Astrocyte of the cerebellum (primary cell): ENCODE measurements around the gene HABP4.

ENCODE experiments used
- DNase-seq: peaks from one replicate; pipeline ENCODE4 v3.0.0-alpha.2; 2011; ENCODE audit warnings: low read depth
- H3K4me3 ChIP-seq: 2 replicates; pipeline ENCODE4 v1.5.1; 2011; ENCODE audit warnings: mild to moderate bottlenecking, low read depth, low read length, moderate library complexity
- in situ Hi-C: cut with HindIII; loops from 2 replicates; pipeline ENCODE4 v1.10.0; 2017; ENCODE audit warnings: low sequenced_read_pairs
- TF ChIP-seq, protein P1 (sequence below): IDR thresholded peaks from 2 replicates; pipeline ENCODE4 v1.5.1; 2012; ENCODE audit warnings: low read length, low read depth, moderate library complexity, mild to moderate bottlenecking; ENCODE audit errors: missing control alignments

HABP4 gene

DNA sequence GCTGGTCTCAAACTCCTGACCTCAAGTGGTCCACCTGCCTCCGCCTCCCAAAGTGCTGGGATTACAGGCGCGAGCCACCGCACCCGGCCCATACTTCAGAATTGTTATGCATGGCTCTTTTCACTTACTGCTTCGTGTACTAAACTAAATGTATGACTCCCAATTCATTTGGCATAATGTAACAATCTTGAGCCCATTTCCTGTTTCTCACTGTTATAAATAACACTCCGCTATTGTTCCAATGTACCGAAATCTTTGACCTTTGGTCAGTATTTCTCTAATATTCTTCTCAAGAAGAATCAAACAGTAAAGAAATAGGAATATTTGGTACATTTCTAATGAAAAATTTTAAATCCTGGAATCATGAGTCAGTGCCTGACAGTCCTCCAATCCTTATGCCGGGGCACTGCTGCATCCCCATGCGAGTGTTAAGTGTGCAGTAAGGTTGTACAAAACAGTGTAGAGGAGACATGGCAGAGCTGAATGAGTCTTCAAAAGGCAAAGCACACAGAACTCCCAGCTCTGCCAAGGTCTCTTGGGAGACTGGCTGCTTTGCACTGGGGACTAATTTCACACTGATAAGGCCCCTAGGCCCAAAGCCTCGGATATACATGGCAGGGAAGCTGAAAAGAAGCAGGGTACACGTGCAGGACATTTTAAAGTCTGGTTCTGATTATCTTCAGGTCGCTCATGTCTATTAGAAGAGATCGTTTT, 58.4 kb downstream of the HABP4 start:
- in situ Hi-C loops: no loop called here
- H3K4me3 ChIP-seq: no peak overlapping the region
- TF ChIP-seq, protein P1, sequence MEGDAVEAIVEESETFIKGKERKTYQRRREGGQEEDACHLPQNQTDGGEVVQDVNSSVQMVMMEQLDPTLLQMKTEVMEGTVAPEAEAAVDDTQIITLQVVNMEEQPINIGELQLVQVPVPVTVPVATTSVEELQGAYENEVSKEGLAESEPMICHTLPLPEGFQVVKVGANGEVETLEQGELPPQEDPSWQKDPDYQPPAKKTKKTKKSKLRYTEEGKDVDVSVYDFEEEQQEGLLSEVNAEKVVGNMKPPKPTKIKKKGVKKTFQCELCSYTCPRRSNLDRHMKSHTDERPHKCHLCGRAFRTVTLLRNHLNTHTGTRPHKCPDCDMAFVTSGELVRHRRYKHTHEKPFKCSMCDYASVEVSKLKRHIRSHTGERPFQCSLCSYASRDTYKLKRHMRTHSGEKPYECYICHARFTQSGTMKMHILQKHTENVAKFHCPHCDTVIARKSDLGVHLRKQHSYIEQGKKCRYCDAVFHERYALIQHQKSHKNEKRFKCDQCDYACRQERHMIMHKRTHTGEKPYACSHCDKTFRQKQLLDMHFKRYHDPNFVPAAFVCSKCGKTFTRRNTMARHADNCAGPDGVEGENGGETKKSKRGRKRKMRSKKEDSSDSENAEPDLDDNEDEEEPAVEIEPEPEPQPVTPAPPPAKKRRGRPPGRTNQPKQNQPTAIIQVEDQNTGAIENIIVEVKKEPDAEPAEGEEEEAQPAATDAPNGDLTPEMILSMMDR: no peak
- no peak for DNase-seq

DNA sequence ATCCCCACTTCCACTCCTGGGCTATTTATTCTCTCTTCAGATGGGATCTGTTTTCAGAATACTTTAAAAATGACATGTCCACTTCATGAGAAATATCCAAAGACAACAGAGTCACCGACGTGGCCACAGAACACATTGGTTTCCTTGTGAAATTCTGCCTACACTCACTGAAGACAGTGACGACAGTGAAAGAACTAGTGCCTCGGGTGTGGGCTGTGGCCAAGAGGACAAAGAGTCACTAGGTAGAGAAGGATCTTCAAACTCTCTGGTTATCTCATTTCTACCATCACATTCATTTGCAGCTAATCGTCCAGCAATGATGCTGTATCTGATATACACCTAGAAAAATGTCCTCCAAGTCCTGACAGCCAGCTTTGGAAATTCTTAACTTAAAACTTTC, 59.1 kb downstream of the HABP4 start:
- no peak for DNase-seq
- in situ Hi-C loops: no loop called here
- no peak overlapping the region for H3K4me3 ChIP-seq
- TF ChIP-seq, protein P1: no peak

DNA sequence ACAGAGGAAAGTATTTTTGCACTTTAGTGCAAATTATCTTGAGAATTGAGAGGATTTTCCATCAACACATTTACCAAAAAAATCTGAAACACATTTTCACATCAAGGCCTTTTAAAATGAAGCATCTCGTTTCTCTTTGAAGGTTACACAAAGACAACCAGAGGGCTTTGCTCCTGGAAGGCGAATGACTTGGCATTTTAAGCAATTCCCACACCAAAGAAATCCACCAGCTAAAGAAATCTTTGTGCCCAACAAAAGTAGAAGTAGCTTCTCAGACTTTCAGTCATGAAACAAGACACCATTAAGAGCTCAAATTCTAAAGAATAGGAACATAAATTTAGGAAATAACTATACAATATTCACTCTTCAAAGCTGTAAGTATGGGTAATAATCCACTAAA, 59.9 kb downstream of the HABP4 start:
- no peak overlapping the region for H3K4me3 ChIP-seq
- TF ChIP-seq, protein P1: no peak
- DNase-seq: no peak
- in situ Hi-C loops: loop anchor here (5.0 kb wide), 1 partner anchor 42 kb away; no protein-coding TSS in a partner anchor

DNA sequence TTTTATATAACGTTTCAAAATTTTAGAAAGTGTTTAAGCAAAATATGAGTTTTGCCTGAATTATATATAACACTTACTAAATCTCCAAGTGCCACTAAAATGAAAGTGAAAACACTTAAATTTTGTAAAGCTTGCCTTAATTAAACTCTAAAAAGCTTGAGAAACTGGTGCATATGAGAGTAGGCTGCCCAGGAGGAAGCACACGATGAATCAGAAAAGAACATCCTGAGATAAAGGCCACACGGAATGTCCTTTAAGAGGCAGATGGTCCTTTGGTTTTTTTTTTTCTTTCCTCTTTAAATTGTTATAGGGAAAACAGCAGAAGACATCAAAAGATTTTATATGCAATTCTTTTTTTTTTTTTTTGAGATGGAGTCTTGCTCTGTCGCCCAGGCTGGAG, 60.3 kb downstream of the HABP4 start:
- TF ChIP-seq, protein P1: no peak
- no peak overlapping the region for H3K4me3 ChIP-seq
- in situ Hi-C loops: loop anchor here (5.0 kb wide), 1 partner anchor 42 kb away; no protein-coding TSS in a partner anchor
- DNase-seq: no peak

DNA sequence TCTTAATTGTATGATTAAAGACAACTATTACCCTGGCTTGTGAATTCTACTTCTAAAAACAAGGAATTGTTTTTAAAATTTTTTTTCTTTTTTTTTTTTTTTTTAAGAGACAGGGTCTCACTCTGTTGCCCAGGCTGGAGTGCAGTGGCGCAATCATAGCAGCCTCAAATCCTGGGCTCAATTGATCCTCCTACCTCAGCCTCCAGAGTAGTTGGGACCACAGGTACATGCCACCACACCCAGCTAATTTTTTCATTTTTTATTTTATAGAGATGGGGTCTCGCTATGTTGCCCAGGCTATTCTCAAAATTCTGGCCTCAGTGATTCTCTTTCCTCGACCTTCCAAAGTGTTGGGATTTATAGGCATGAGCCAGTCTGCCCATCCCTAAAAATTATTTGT, 62.3 kb downstream of the HABP4 start:
- DNase-seq: no peak
- in situ Hi-C loops: loop anchor here (5.0 kb wide), 1 partner anchor 40 kb away; no protein-coding TSS in a partner anchor
- TF ChIP-seq, protein P1: no peak
- no peak overlapping the region for H3K4me3 ChIP-seq

DNA sequence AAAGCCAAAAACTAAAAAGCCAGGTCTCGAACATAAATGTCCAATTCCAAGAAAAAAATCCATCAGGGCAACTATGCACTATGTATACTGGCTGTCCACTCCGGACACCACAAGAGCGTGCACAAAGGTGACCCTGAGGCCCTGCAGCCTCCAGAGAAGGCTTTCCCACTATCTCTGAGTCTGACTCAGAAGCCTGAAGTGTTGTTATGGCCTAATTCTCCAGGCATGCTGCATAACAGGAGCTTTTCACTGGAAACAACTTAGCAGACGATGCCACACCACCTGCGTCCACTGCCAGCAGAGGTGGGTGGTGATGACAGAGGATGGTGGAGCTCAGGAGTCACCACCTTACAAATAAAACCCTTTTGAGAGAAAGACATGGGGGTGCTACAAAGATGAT, 63.7 kb downstream of the HABP4 start:
- DNase-seq: no peak
- in situ Hi-C loops: loop anchor here (5.0 kb wide), 1 partner anchor 39 kb away; no protein-coding TSS in a partner anchor

More for the DNA sequence above, 63.7 kb downstream of the HABP4 start:
- TF ChIP-seq, protein P1: no peak
- no peak overlapping the region for H3K4me3 ChIP-seq
